Thoracic aorta (tissue), 2 donors: ENCODE data around the gene IRX3. TPM values are rescaled to one million over a fixed set of nuclear protein-coding genes. Genes with fewer than 3 reads are reported as not detected.

Source experiments
- ATAC-seq: fragments of 150-250 bp; one replicate; pipeline ENCODE4 v1.8.0; 2017; ENCODE audit warnings: low read depth; ENCODE audit not compliant: insufficient number of reproducible peaks, low FRiP score
- DNase-seq: peaks from one replicate; pipeline ENCODE4 v3.0.0-alpha.2; 2020; ENCODE audit warnings: low spot score
- H3K27ac ChIP-seq, 2 donors: fragments of 200-600 bp; sonication (generic); 1 replicate in 1 of 2; 2 replicates in 1 of 2; pipeline ENCODE4 v1.5.1; 2016; ENCODE audit warnings: mild to moderate bottlenecking in 2 of 2, moderate library complexity in 2 of 2
- H3K27me3 ChIP-seq: fragments of 200-600 bp; sonication (generic); replicated peaks from 2 replicates; pipeline ENCODE4 v1.6.0; 2016; ENCODE audit warnings: mild to moderate bottlenecking; ENCODE audit not compliant: insufficient read depth
- H3K36me3 ChIP-seq: fragments of 200-600 bp; sonication (generic); one replicate; pipeline ENCODE4 v1.5.1; 2016
- H3K4me1 ChIP-seq, 2 donors: fragments of 200-600 bp; sonication (generic); 1 replicate in 1 of 2; 2 replicates in 1 of 2; pipeline versions ENCODE4 v1.5.1 to v1.6.0; 2016; ENCODE audit warnings: low read depth in 2 of 2, mild to moderate bottlenecking in 1 of 2; ENCODE audit not compliant: control insufficient read depth in 1 of 2
- H3K4me3 ChIP-seq: fragments of 200-600 bp; sonication (generic); 2 replicates; pipeline ENCODE4 v1.5.1; 2016; ENCODE audit warnings: mild to moderate bottlenecking
- H3K9me3 ChIP-seq: fragments of 200-600 bp; sonication (generic); 2 replicates; pipeline ENCODE4 v1.5.1; 2016
- total RNA-seq, 2 donors: library from RNA; depleted of rRNA; stranded (reverse); fragments of >200 nt; gene quantifications; one replicate each; pipeline versions ENCODE4 v1.1.0 to v1.2.3, GENCODE V29; 2016
- TF ChIP-seq, protein P1 (sequence below): fragments of 200-600 bp; sonication (generic); IDR thresholded peaks from one replicate; pipeline ENCODE4 v1.5.1; 2019; ENCODE audit warnings: antibody characterized with exemption

Gene IRX3
- total RNA-seq, 2 donors from 2014 or later, result 0.95 to 2.0 TPM

GRCh38 chr16:54305080-54305479 is 18.5 kb upstream of the IRX3 start:
- Histone ChIP-seq H3K27ac (no peak overlapping the region), H3K4me1 (no peaks in the 10 kb centered on the region), H3K27me3 (no peaks in the 10 kb centered on the region), H3K9me3 (no peaks in the 10 kb centered on the region), H3K36me3 (no peaks in the 10 kb centered on the region), H3K4me3 (no peak overlapping the region)
- ATAC-seq (no peak), DNase-seq (no peak)
- TF ChIP-seq, protein P1, sequence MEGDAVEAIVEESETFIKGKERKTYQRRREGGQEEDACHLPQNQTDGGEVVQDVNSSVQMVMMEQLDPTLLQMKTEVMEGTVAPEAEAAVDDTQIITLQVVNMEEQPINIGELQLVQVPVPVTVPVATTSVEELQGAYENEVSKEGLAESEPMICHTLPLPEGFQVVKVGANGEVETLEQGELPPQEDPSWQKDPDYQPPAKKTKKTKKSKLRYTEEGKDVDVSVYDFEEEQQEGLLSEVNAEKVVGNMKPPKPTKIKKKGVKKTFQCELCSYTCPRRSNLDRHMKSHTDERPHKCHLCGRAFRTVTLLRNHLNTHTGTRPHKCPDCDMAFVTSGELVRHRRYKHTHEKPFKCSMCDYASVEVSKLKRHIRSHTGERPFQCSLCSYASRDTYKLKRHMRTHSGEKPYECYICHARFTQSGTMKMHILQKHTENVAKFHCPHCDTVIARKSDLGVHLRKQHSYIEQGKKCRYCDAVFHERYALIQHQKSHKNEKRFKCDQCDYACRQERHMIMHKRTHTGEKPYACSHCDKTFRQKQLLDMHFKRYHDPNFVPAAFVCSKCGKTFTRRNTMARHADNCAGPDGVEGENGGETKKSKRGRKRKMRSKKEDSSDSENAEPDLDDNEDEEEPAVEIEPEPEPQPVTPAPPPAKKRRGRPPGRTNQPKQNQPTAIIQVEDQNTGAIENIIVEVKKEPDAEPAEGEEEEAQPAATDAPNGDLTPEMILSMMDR, result no peak

GRCh38 chr16:54303613-54304012 is 17.0 kb upstream of the IRX3 start:
- no peaks in the 10 kb centered on the region for H3K27me3 ChIP-seq
- TF ChIP-seq, protein P1, result no peak
- no peaks in the 10 kb centered on the region for H3K4me1 ChIP-seq
- no peak overlapping the region for H3K4me3 ChIP-seq
- H3K36me3 ChIP-seq, result no peaks in the 10 kb centered on the region
- DNase-seq, result no peak
- no peak for ATAC-seq
- H3K9me3 ChIP-seq, result no peaks in the 10 kb centered on the region
- H3K27ac ChIP-seq, result no peak overlapping the region

- DNase-seq, result no peak
- H3K36me3 ChIP-seq, result no peaks in the 10 kb centered on the region
- TF ChIP-seq, protein P1, result no peak
- H3K27me3 ChIP-seq, result no peaks in the 10 kb centered on the region
- H3K4me1 ChIP-seq, result no peaks in the 10 kb centered on the region
- H3K27ac ChIP-seq, result no peak overlapping the region
- H3K4me3 ChIP-seq, result no peak overlapping the region
- H3K9me3 ChIP-seq, result no peaks in the 10 kb centered on the region
- ATAC-seq, result no peak
These were observed 10.6 kb upstream of the IRX3 start for GRCh38 chr16:54297154-54297553.

- DNase-seq, result no peak
- H3K9me3 ChIP-seq, result no peaks in the 10 kb centered on the region
These were observed 10.0 kb upstream of the IRX3 start for GRCh38 chr16:54296543-54296942.

DNA sequence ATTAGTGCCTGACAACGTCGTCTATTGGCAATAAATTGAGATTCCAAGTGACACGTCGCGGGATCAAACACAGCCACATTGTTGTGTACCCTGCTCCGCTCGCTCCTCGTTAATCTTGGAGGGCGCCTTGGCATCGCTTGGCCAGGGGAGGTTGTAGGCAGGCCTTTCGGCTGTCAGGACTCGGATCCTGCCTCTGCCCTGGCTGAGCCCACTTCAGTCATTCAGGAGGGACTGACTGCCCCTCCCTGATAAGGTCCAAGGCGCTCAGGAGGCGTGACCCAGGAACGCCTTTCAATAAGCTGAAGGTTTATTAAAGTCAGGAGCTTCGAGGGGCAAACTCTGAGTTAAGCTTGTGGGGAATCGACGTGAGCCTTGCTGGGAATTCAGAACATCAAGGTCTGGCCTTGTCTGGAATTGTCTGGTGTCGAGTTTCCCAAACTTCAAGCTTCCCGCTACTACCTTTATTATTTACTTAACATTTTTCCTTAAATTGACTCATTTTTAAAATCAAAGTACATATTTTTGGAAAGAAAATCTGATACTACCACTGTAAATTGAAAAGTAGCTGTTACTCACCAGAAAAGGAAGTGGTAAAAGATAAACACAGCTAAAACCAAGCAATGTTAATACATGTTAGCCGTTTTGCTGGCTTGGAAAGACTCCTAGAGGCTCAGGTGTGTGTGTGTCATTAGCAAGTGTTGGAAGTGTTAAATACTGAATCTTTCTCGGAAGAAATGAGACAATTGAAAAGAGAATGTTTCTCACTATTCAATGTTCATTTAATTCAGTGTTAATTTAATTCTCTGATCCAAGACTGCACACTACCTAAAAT is 5.3 kb upstream of the IRX3 start:
- TF ChIP-seq, protein P1, result no peak
- DNase-seq (no peak), ATAC-seq (no peak)
- Histone ChIP-seq H3K9me3 (no peaks in the 10 kb centered on the region), H3K27me3 (peaks cover 5% of the 10 kb centered on the region), H3K36me3 (no peaks in the 10 kb centered on the region), H3K27ac (no peak overlapping the region), H3K4me1 (peaks cover 0 to 10% of the 10 kb centered on the region in 2 donors), H3K4me3 (no peak overlapping the region)

More at GRCh38 chr16:54296543-54296942, 10.0 kb upstream of the IRX3 start:
- H3K27ac ChIP-seq, result no peak overlapping the region
- TF ChIP-seq, protein P1, result no peak
- H3K4me1 ChIP-seq, result no peaks in the 10 kb centered on the region
- no peak for ATAC-seq
- H3K4me3 ChIP-seq, result no peak overlapping the region
- H3K36me3 ChIP-seq, result no peaks in the 10 kb centered on the region
- H3K27me3 ChIP-seq, result no peaks in the 10 kb centered on the region
